GOT3 (cell line): ENCODE data around the gene SLC25A47.
"Not testable (repeated sequence)": the region's sequence is repeated elsewhere in the genome, so short reads cannot be mapped to it uniquely, and the experiment has no call there.

ENCODE experiments used
- DNase-seq: peaks from one replicate; lab custom pipeline; 2025; ENCODE audit warnings: mixed read lengths; lab: John Stamatoyannopoulos, UW

Gene SLC25A47

GRCh38 chr14:100306101-100306997 lies 16.8 kb upstream of the SLC25A47 start, which contains the start of gene SLC25A29:
TSS of gene SLC25A29 (minus strand) at chr14:100306444. CDS start at chr14:100306232, 212 bp downstream.
- peak; percentile 11 for DNase-seq

GRCh38 chr14:100306998-100307765 lies 16.0 kb upstream of the SLC25A47 start:
- no peak for DNase-seq

- no peak for DNase-seq
Measured at GRCh38 chr14:100307766-100308426, 15.2 kb upstream of the SLC25A47 start.

- not testable (repeated sequence) for DNase-seq
Measured at GRCh38 chr14:100308427-100308792, 14.7 kb upstream of the SLC25A47 start.

GRCh38 chr14:100309028-100309737 lies 14.0 kb upstream of the SLC25A47 start:
- no peak for DNase-seq

GRCh38 chr14:100312110-100312876 lies 10.8 kb upstream of the SLC25A47 start:
- DNase-seq, result not testable (repeated sequence)

- no peak for DNase-seq
Measured at GRCh38 chr14:100312877-100313400, 10.2 kb upstream of the SLC25A47 start.

- no peak for DNase-seq
Measured at GRCh38 chr14:100313464-100314230, 9.5 kb upstream of the SLC25A47 start.

GRCh38 chr14:100314724-100315123 lies 8.4 kb upstream of the SLC25A47 start:
- DNase-seq, result no peak

- no peak for DNase-seq
Measured at GRCh38 chr14:100317389-100317788, 5.8 kb upstream of the SLC25A47 start.

GRCh38 chr14:100317912-100318808 lies 5.0 kb upstream of the SLC25A47 start:
- no peak for DNase-seq

- DNase-seq, result no peak
Measured at GRCh38 chr14:100320157-100320856, 2.8 kb upstream of the SLC25A47 start.

GRCh38 chr14:100321473-100322137 lies 1.5 kb upstream of the SLC25A47 start:
- no peak for DNase-seq

- DNase-seq, result no peak
Measured at GRCh38 chr14:100322138-100322957, 791 bp upstream of the SLC25A47 start.

GRCh38 chr14:100323942-100324307 lies 786 bp downstream of the SLC25A47 start:
- DNase-seq, result no peak

GRCh38 chr14:100325231-100325632 lies 2.1 kb downstream of the SLC25A47 start:
- no peak for DNase-seq

- no peak for DNase-seq
Measured at GRCh38 chr14:100325958-100326357, 2.8 kb downstream of the SLC25A47 start.
